ENCODE results near the gene C18orf54. TPM values are rescaled to one million over a fixed set of nuclear protein-coding genes. Genes with fewer than 3 reads are reported as not detected.

The C18orf54 gene
- total RNA-seq, 4 donors from 2014 or later, result 0.29 to 3.3 (median 0.88) TPM

- H3K4me3 ChIP-seq (ENCODE audit: low read depth, poor library complexity, severe bottlenecking), result no peak overlapping the region
- TF ChIP-seq CTCF (IDR thresholded peaks at IDR 0.05), result no peak
- no peak for TF ChIP-seq POLR2A (IDR thresholded peaks at IDR 0.05)
- intact Hi-C loops (cut with DNase I; ENCODE audit: low total_unique reads), result no loop called here
- no peak for DNase-seq (ENCODE audit: low spot score in 2 of 2)
Measured at GRCh38 chr18:54329787-54330186, 27.9 kb upstream of the C18orf54 start.

GRCh38 chr18:54330768-54331548, 26.7 kb upstream of the C18orf54 start:
- 65 to 72% methylated on average over 6 of the region's 6 CpGs for WGBS, 2 donors
- TF ChIP-seq CTCF (IDR thresholded peaks at IDR 0.05) (no peak), POLR2A (IDR thresholded peaks at IDR 0.05) (no peak)
- intact Hi-C loops (cut with DNase I; ENCODE audit: low total_unique reads), result no loop called here
- no peak for DNase-seq (ENCODE audit: low spot score in 2 of 2)
- no peak overlapping the region for H3K4me3 ChIP-seq (ENCODE audit: low read depth, poor library complexity, severe bottlenecking)

- 88 to 89% methylated on average over 2 of the region's 2 CpGs for WGBS, 2 donors
- no peak for TF ChIP-seq POLR2A (IDR thresholded peaks at IDR 0.05)
- no peak for TF ChIP-seq CTCF (IDR thresholded peaks at IDR 0.05)
- no peak for DNase-seq (ENCODE audit: low spot score in 2 of 2)
- intact Hi-C loops (cut with DNase I; ENCODE audit: low total_unique reads), result no loop called here
- H3K4me3 ChIP-seq (ENCODE audit: low read depth, poor library complexity, severe bottlenecking), result no peak overlapping the region
Measured at GRCh38 chr18:54335638-54336173, 22.0 kb upstream of the C18orf54 start.

- no peak for TF ChIP-seq POLR2A (IDR thresholded peaks at IDR 0.05)
- no peak for TF ChIP-seq CTCF (IDR thresholded peaks at IDR 0.05)
- WGBS, 2 donors, result 86 to 88% methylated on average over 4 of the region's 4 CpGs
- H3K4me3 ChIP-seq (ENCODE audit: low read depth, poor library complexity, severe bottlenecking), result no peak overlapping the region
- DNase-seq (ENCODE audit: low spot score in 2 of 2), result no peak
- intact Hi-C loops (cut with DNase I; ENCODE audit: low total_unique reads), result no loop called here
Measured at GRCh38 chr18:54338230-54338629, 19.5 kb upstream of the C18orf54 start.

GRCh38 chr18:54351186-54351585, 6.5 kb upstream of the C18orf54 start:
- no peak overlapping the region for H3K4me3 ChIP-seq (ENCODE audit: low read depth, poor library complexity, severe bottlenecking)
- TF ChIP-seq CTCF (IDR thresholded peaks at IDR 0.05) (no peak), POLR2A (IDR thresholded peaks at IDR 0.05) (no peak)
- no peak for DNase-seq (ENCODE audit: low spot score in 2 of 2)
- intact Hi-C loops (cut with DNase I; ENCODE audit: low total_unique reads), result no loop called here
- WGBS, 2 donors, result 61 to 67% methylated on average over 1 of the region's 1 CpG
